Liver (tissue), 3 donors: ENCODE measurements around the gene DLK2.

ENCODE experiments used
- EGR1 ChIP-seq, 2 donors: IDR thresholded peaks; 2 replicates each; pipeline ENCODE4 v1.6.1; 2016 to 2018; ENCODE audit warnings: antibody characterized with exemption in 2 of 2, low read depth in 2 of 2
- GABPA ChIP-seq, 2 donors: IDR thresholded peaks in 1 of 2; conservative IDR thresholded peaks in 1 of 2; 2 replicates each; pipeline ENCODE4 v1.6.1; 2016; ENCODE audit warnings: antibody characterized with exemption in 2 of 2, mild to moderate bottlenecking in 1 of 2, moderate library complexity in 1 of 2
- JUND ChIP-seq, 2 donors: IDR thresholded peaks; 2 replicates each; pipeline ENCODE4 v1.6.1; 2016; ENCODE audit warnings: antibody characterized with exemption in 2 of 2
- SP1 ChIP-seq: IDR thresholded peaks from 2 replicates; pipeline ENCODE4 v1.6.1; 2018; ENCODE audit warnings: antibody characterized with exemption, mild to moderate bottlenecking
- YY1 ChIP-seq: IDR thresholded peaks from 2 replicates; pipeline ENCODE4 v1.6.1; 2016; ENCODE audit warnings: antibody characterized with exemption, mild to moderate bottlenecking
- TF ChIP-seq, protein P1 (sequence below): IDR thresholded peaks from 2 replicates; pipeline ENCODE4 v1.6.1; 2016; ENCODE audit warnings: antibody characterized with exemption, mild to moderate bottlenecking
- TF ChIP-seq, protein P2 (sequence below): fragments of 150-350 bp; IDR thresholded peaks from 2 replicates; pipeline ENCODE4 v1.5.1; 2017; ENCODE audit warnings: improper control_type of control experiment, low read depth, low read length; ENCODE audit not compliant: missing input control
- TF ChIP-seq, protein P3 (sequence below): IDR thresholded peaks from 2 replicates; pipeline ENCODE4 v1.6.1; 2016; ENCODE audit warnings: antibody characterized with exemption
- donor health status: healthy.
- donor health status: healthy.

DNA sequence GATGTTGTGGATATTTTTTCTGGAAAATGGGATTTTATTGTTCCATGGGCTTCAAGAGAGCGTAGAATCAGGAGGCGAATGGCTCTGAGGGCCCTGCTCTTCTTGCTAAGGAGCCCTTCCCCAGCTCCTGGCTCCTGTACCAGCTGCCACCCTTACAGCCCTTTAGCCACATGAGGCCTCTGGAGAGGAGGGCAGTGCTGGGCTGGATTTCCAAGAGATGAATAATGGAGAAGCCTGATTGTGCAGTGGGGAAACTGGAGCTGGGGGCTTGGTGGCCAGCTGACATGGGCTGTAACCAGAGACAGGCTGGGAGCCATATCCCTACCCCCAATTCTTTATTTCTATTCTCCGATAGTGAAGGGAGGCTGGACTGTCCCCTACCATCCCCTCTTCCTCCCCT lies 45.6 kb upstream of the DLK2 start:
- TF ChIP-seq, protein P1, sequence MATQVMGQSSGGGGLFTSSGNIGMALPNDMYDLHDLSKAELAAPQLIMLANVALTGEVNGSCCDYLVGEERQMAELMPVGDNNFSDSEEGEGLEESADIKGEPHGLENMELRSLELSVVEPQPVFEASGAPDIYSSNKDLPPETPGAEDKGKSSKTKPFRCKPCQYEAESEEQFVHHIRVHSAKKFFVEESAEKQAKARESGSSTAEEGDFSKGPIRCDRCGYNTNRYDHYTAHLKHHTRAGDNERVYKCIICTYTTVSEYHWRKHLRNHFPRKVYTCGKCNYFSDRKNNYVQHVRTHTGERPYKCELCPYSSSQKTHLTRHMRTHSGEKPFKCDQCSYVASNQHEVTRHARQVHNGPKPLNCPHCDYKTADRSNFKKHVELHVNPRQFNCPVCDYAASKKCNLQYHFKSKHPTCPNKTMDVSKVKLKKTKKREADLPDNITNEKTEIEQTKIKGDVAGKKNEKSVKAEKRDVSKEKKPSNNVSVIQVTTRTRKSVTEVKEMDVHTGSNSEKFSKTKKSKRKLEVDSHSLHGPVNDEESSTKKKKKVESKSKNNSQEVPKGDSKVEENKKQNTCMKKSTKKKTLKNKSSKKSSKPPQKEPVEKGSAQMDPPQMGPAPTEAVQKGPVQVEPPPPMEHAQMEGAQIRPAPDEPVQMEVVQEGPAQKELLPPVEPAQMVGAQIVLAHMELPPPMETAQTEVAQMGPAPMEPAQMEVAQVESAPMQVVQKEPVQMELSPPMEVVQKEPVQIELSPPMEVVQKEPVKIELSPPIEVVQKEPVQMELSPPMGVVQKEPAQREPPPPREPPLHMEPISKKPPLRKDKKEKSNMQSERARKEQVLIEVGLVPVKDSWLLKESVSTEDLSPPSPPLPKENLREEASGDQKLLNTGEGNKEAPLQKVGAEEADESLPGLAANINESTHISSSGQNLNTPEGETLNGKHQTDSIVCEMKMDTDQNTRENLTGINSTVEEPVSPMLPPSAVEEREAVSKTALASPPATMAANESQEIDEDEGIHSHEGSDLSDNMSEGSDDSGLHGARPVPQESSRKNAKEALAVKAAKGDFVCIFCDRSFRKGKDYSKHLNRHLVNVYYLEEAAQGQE: no peak
- TF ChIP-seq, protein P2, sequence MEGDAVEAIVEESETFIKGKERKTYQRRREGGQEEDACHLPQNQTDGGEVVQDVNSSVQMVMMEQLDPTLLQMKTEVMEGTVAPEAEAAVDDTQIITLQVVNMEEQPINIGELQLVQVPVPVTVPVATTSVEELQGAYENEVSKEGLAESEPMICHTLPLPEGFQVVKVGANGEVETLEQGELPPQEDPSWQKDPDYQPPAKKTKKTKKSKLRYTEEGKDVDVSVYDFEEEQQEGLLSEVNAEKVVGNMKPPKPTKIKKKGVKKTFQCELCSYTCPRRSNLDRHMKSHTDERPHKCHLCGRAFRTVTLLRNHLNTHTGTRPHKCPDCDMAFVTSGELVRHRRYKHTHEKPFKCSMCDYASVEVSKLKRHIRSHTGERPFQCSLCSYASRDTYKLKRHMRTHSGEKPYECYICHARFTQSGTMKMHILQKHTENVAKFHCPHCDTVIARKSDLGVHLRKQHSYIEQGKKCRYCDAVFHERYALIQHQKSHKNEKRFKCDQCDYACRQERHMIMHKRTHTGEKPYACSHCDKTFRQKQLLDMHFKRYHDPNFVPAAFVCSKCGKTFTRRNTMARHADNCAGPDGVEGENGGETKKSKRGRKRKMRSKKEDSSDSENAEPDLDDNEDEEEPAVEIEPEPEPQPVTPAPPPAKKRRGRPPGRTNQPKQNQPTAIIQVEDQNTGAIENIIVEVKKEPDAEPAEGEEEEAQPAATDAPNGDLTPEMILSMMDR: no peak
- TF ChIP-seq GABPA (IDR thresholded peaks at IDR 0.05 in 1 of 2, conservative IDR thresholded peaks at IDR 0.05 in 1 of 2) (no peak), JUND (IDR thresholded peaks at IDR 0.05) (no peak), SP1 (no peak), YY1 (no peak), EGR1 (IDR thresholded peaks at IDR 0.05; ENCODE audit: low read depth in 2 of 2) (no peak)
- TF ChIP-seq, protein P3, sequence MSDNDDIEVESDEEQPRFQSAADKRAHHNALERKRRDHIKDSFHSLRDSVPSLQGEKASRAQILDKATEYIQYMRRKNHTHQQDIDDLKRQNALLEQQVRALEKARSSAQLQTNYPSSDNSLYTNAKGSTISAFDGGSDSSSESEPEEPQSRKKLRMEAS: no peak
